Measurements from ENCODE around the gene AHI1.

- TF ChIP-seq CTCF (conservative IDR thresholded peaks at IDR 0.05 in 1 of 2, IDR thresholded peaks at IDR 0.05 in 1 of 2; ENCODE audit: low read depth in 1 of 2, low read length in 2 of 2) (no peak), EZH2 (IDR thresholded peaks at IDR 0.05; ENCODE audit: low read length, missing control alignments) (no peak)
Observed at GRCh38 chr6:135481783-135482369, 15.7 kb downstream of the AHI1 start.
